CD14-positive monocyte (primary cell): ENCODE results near the gene NOTCH3. TPM values are rescaled to one million over a fixed set of nuclear protein-coding genes. Genes with fewer than 3 reads are reported as not detected.

Experiments
- DNase-seq, 3 donors: peaks; one replicate each; pipeline ENCODE4 v3.0.0-alpha.2; 2011 to 2022
- H2AFZ ChIP-seq: 2 replicates; pipeline ENCODE4 v1.6.0; 2012; ENCODE audit warnings: mild to moderate bottlenecking, low read depth, low read length, inconsistent platforms; ENCODE audit not compliant: insufficient read depth, poor library complexity, severe bottlenecking
- H3K27ac ChIP-seq, 2 donors: 1 replicate in 1 of 2; 2 replicates in 1 of 2; pipeline ENCODE4 v1.5.1; 2012 to 2013; ENCODE audit warnings: low read length in 2 of 2, control low read depth in 1 of 2, inconsistent platforms in 1 of 2, low read depth in 1 of 2, mild to moderate bottlenecking in 1 of 2
- H3K27me3 ChIP-seq, 2 donors: one replicate each; pipeline versions ENCODE4 v1.6.0 to v1.6.1; 2011 to 2013; ENCODE audit warnings: low read length in 2 of 2; ENCODE audit not compliant: control insufficient read depth in 2 of 2, insufficient read depth in 2 of 2
- H3K36me3 ChIP-seq, 2 donors: replicated peaks in 1 of 2; 1 replicate in 1 of 2; 2 replicates in 1 of 2; pipeline versions ENCODE4 v1.5.1 to v1.6.1; 2012 to 2013; ENCODE audit warnings: low read length in 2 of 2, control low read depth in 1 of 2, inconsistent platforms in 1 of 2, mild to moderate bottlenecking in 1 of 2; ENCODE audit not compliant: insufficient read depth in 2 of 2, control insufficient read depth in 1 of 2
- H3K4me1 ChIP-seq, 2 donors: 1 replicate in 1 of 2; 2 replicates in 1 of 2; pipeline versions ENCODE4 v1.5.1 to v1.6.1; 2012 to 2013; ENCODE audit warnings: low read length in 2 of 2, control low read depth in 1 of 2, inconsistent platforms in 1 of 2, mild to moderate bottlenecking in 1 of 2, moderate library complexity in 1 of 2; ENCODE audit not compliant: insufficient read depth in 2 of 2, control insufficient read depth in 1 of 2
- H3K4me2 ChIP-seq: replicated peaks from 2 replicates; pipeline ENCODE3; 2012; ENCODE audit warnings: low read length, moderate library complexity, mild to moderate bottlenecking; ENCODE audit not compliant: poor library complexity, severe bottlenecking; ENCODE audit errors: extremely low read depth
- H3K4me3 ChIP-seq, 3 experiments: fragments of 200-600 bp in 1 of 3; sonication (generic) in 1 of 3; replicated peaks in 1 of 3; 1 replicate in 2 of 3; 2 replicates in 1 of 3; pipeline ENCODE4 v1.5.1; 2011 to 2013; ENCODE audit warnings: low read length in 3 of 3, mild to moderate bottlenecking in 3 of 3, control low read depth in 2 of 3, low read depth in 2 of 3, inconsistent platforms in 1 of 3, moderate library complexity in 1 of 3
- H3K79me2 ChIP-seq: 2 replicates; pipeline ENCODE4 v1.6.0; 2012; ENCODE audit warnings: mild to moderate bottlenecking, control low read depth, inconsistent platforms, low read length, moderate library complexity; ENCODE audit not compliant: insufficient read depth
- H3K9ac ChIP-seq: 2 replicates; pipeline ENCODE4 v1.6.0; 2017; ENCODE audit warnings: low read length, mild to moderate bottlenecking; ENCODE audit not compliant: insufficient read depth, poor library complexity, severe bottlenecking
- H3K9me3 ChIP-seq, 2 donors: replicated peaks in 1 of 2; 1 replicate in 1 of 2; 2 replicates in 1 of 2; pipeline versions ENCODE4 v1.5.1 to v1.6.1; 2012 to 2013; ENCODE audit warnings: low read length in 2 of 2, control low read depth in 1 of 2; ENCODE audit not compliant: control insufficient read depth in 1 of 2, insufficient read depth in 1 of 2
- H4K20me1 ChIP-seq: 2 replicates; pipeline ENCODE4 v1.6.0; 2012; ENCODE audit warnings: mild to moderate bottlenecking, low read length, control low read depth, moderate library complexity; ENCODE audit not compliant: insufficient read depth
- H3K27ac Mint-ChIP-seq, 7 donors: one replicate each; pipeline ENCODE4 v1.8.0; 2020; ENCODE audit warnings: mild to moderate bottlenecking in 7 of 7, mixed read lengths in 7 of 7, moderate library complexity in 6 of 7, inconsistent platforms in 2 of 7
- H3K27me3 Mint-ChIP-seq, 3 donors: one replicate each; pipeline ENCODE4 v1.8.0; 2021 to 2022; ENCODE audit warnings: low read depth in 3 of 3, mild to moderate bottlenecking in 3 of 3, mixed read lengths in 3 of 3, moderate library complexity in 3 of 3, inconsistent platforms in 1 of 3
- H3K36me3 Mint-ChIP-seq, 2 donors: one replicate each; pipeline ENCODE4 v1.8.0; 2020; ENCODE audit warnings: mixed read lengths in 2 of 2, inconsistent platforms in 1 of 2, mild to moderate bottlenecking in 1 of 2
- H3K4me1 Mint-ChIP-seq: one replicate; pipeline ENCODE4 v1.8.0; 2020; ENCODE audit warnings: mild to moderate bottlenecking, mixed read lengths
- H3K4me3 Mint-ChIP-seq, 2 donors: one replicate each; pipeline ENCODE4 v1.8.0; 2020; ENCODE audit warnings: mild to moderate bottlenecking in 2 of 2, mixed read lengths in 2 of 2, moderate library complexity in 1 of 2
- H3K9me3 Mint-ChIP-seq, 7 donors: one replicate each; pipeline ENCODE4 v1.8.0; 2020 to 2022; ENCODE audit warnings: mixed read lengths in 7 of 7, mild to moderate bottlenecking in 6 of 7, moderate library complexity in 6 of 7, inconsistent platforms in 2 of 7
- CTCF ChIP-seq: fragments of 200-600 bp; IDR thresholded peaks from one replicate; pipeline ENCODE4 v1.8.0; 2022; ENCODE audit warnings: antibody characterized with exemption, mild to moderate bottlenecking
- WGBS: methylation state at CpG from one replicate; pipeline ENCODE4 v1.1.5; 2013; ENCODE audit warnings: missing lambda C conversion rate; ENCODE audit not compliant: insufficient coverage; 5-methylcytosine and 5-hydroxymethylcytosine counted together
- intact Hi-C, 2 donors: fragments of 100-400 bp; cut with micrococcal nuclease; formaldehyde crosslinking; loops; one replicate each; pipeline versions ENCODE4 v1.15.0 to v1.15.1; 2023
- polyA plus RNA-seq, 3 donors: library from polyadenylated mRNA; depleted of rRNA in 1 of 3; unstranded in 2 of 3; stranded (reverse) in 1 of 3; fragments of 300-500 nt in 2 of 3; fragments of >200 nt in 1 of 3; fragmentation: Illumina TruSeq in 2 of 3; gene quantifications; 1 replicate in 2 of 3; 2 replicates in 1 of 3; pipeline ENCODE4 v1.2.3, GENCODE V29; 2012 to 2021

Gene NOTCH3
- polyA plus RNA-seq, 3 donors = 0.05 to 0.51 TPM; not detected in 1

- H3K27me3 ChIP-seq = no peaks in the 10 kb centered on the region
- no peaks in the 10 kb centered on the region for H3K9me3 ChIP-seq
- no peak overlapping the region for H3K4me2 ChIP-seq
- no peak overlapping the region for H3K27ac ChIP-seq
- H4K20me1 ChIP-seq = no peaks in the 10 kb centered on the region
- no peak overlapping the region for H3K4me3 ChIP-seq
- no peak for TF ChIP-seq CTCF
- H3K4me3 Mint-ChIP-seq = no peak overlapping the region
- no peak overlapping the region for H2AFZ ChIP-seq
- peaks cover 7 to 20% (median 12%) of the 10 kb centered on the region in 3 donors for H3K27me3 Mint-ChIP-seq
- DNase-seq = no peak
- intact Hi-C loops = no loop called here
- H3K27ac Mint-ChIP-seq = no peak overlapping the region
- H3K79me2 ChIP-seq = no peaks in the 10 kb centered on the region
- no peak overlapping the region for H3K9ac ChIP-seq
- no peaks in the 10 kb centered on the region for H3K4me1 Mint-ChIP-seq
- peaks cover 0 to 4% (median 0%) of the 10 kb centered on the region in 7 donors for H3K9me3 Mint-ChIP-seq
- H3K4me1 ChIP-seq = no peaks in the 10 kb centered on the region
- H3K36me3 ChIP-seq = no peaks in the 10 kb centered on the region
- H3K36me3 Mint-ChIP-seq = no peaks in the 10 kb centered on the region
- WGBS = no CpG with 5 or more reads among the region's 4 CpGs
Observed at GRCh38 chr19:15184776-15185175, 16.0 kb downstream of the NOTCH3 start.

- TF ChIP-seq CTCF = no peak
- 88% methylated on average over 14 of the region's 23 CpGs for WGBS
- Histone ChIP-seq H3K9me3 (no peaks in the 10 kb centered on the region), H3K9ac (no peak overlapping the region), H2AFZ (no peak overlapping the region), H3K27ac (no peak overlapping the region), H3K79me2 (no peaks in the 10 kb centered on the region), H4K20me1 (no peaks in the 10 kb centered on the region), H3K4me2 (peak overlapping the region; percentile 51), H3K36me3 (no peaks in the 10 kb centered on the region), H3K4me1 (peaks cover 3 to 11% of the 10 kb centered on the region in 2 donors), H3K4me3 (no peak overlapping the region), H3K27me3 (peaks cover 0 to 6% of the 10 kb centered on the region in 2 donors)
- peaks cover 4% of the 10 kb centered on the region for H3K4me1 Mint-ChIP-seq
- H3K36me3 Mint-ChIP-seq = no peaks in the 10 kb centered on the region
- no peak overlapping the region for H3K4me3 Mint-ChIP-seq
- intact Hi-C loops = no loop called here
- H3K9me3 Mint-ChIP-seq = peaks cover 0 to 3% (median 0%) of the 10 kb centered on the region in 7 donors
- H3K27me3 Mint-ChIP-seq = peaks cover 20 to 30% (median 30%) of the 10 kb centered on the region in 3 donors
- DNase-seq = no peak
- H3K27ac Mint-ChIP-seq = no peak overlapping the region
Observed at GRCh38 chr19:15181394-15181793, 19.4 kb downstream of the NOTCH3 start.
